Kidney (tissue), 14 donors: Measurements from ENCODE around the gene BIVM. TPM values are rescaled to one million over a fixed set of nuclear protein-coding genes. Genes with fewer than 3 reads are reported as not detected.

Source experiments
- DNase-seq, 5 donors: peaks; one replicate each; pipeline ENCODE4 v3.0.0-alpha.2; 2013 to 2020
- FAIRE-seq: peaks from 2 replicates; lab custom pipeline; 2012; peaks lifted over from hg19 to GRCh38; lab: Jason Lieb, UNC
- H3K27ac ChIP-seq, 2 donors: one replicate each; pipeline ENCODE4 v1.7.0; 2013; ENCODE audit warnings: low read depth in 2 of 2, low read length in 2 of 2, inconsistent platforms in 1 of 2
- H3K27me3 ChIP-seq: one replicate; pipeline ENCODE4 v1.7.1; 2013; ENCODE audit warnings: low read length, inconsistent platforms; ENCODE audit not compliant: control insufficient read depth, insufficient read depth
- H3K36me3 ChIP-seq, 3 donors: one replicate each; pipeline versions ENCODE4 v1.7.0 to v1.7.1; 2013; ENCODE audit warnings: low read length in 3 of 3, control low read depth in 1 of 3, inconsistent platforms in 1 of 3; ENCODE audit not compliant: insufficient read depth in 3 of 3, control insufficient read depth in 2 of 3
- H3K4me1 ChIP-seq, 3 donors: one replicate each; pipeline versions ENCODE4 v1.7.0 to v1.7.1; 2013; ENCODE audit warnings: low read length in 3 of 3, inconsistent platforms in 1 of 3, low read depth in 1 of 3; ENCODE audit not compliant: control insufficient read depth in 2 of 3, insufficient read depth in 2 of 3
- H3K4me3 ChIP-seq, 3 donors: one replicate each; pipeline versions ENCODE4 v1.7.0 to v1.8.1; 2013; ENCODE audit warnings: low read length in 3 of 3, control low read depth in 1 of 3, inconsistent platforms in 1 of 3
- H3K9ac ChIP-seq, 3 donors: one replicate each; pipeline versions ENCODE4 v1.7.0 to v1.7.1; 2013; ENCODE audit warnings: low read length in 3 of 3, control low read depth in 1 of 3, inconsistent platforms in 1 of 3
- H3K9me3 ChIP-seq, 3 donors: one replicate each; pipeline versions ENCODE4 v1.7.0 to v1.7.1; 2013; ENCODE audit warnings: low read length in 3 of 3, control low read depth in 1 of 3, inconsistent platforms in 1 of 3; ENCODE audit not compliant: control insufficient read depth in 2 of 3, insufficient read depth in 1 of 3
- intact Hi-C: fragments of 100-400 bp; cut with DNase I; formaldehyde crosslinking; loops from one replicate; pipeline ENCODE4 v1.11.1; 2022
- polyA plus RNA-seq: library from polyadenylated mRNA; stranded (reverse); fragments of 350-450 nt; fragmentation: Illumina TruSeq; extraction: RNeasy Lipid Tissue Mini Kit (QIAGEN cat#74804); gene quantifications from one replicate; pipeline ENCODE4 v1.2.3, GENCODE V29; 2014; ENCODE audit warnings: low read depth, low replicate concordance; ENCODE audit not compliant: insufficient read depth
- total RNA-seq: library from RNA; stranded (reverse); fragmentation: NEBNext Ultra II Directional; extraction: Animal tissue kit (Norgen Biotek cat#: 25700); gene quantifications from one replicate; pipeline ENCODE4 v1.2.1, GENCODE V29; 2021
- TF ChIP-seq, protein P1 (sequence below): IDR thresholded peaks from 3 replicates; pipeline ENCODE4 v1.5.1; 2012; ENCODE audit warnings: mild to moderate bottlenecking, moderate library complexity, borderline replicate concordance; ENCODE audit not compliant: insufficient read depth; ENCODE audit errors: extremely low read depth
- donor health status: control.
- donor health status: control.
- donor health status: control.
- donor health status: control.
- donor health status: control.
- donor health status: DM: yes; HTN: yes; CAD: no.
- donor health status: Normal renal cell carcinoma (clear cell type).

Gene BIVM
- total and polyA plus RNA-seq, 2 donors from 2014 or later = 22.1 to 36.6 TPM

DNA sequence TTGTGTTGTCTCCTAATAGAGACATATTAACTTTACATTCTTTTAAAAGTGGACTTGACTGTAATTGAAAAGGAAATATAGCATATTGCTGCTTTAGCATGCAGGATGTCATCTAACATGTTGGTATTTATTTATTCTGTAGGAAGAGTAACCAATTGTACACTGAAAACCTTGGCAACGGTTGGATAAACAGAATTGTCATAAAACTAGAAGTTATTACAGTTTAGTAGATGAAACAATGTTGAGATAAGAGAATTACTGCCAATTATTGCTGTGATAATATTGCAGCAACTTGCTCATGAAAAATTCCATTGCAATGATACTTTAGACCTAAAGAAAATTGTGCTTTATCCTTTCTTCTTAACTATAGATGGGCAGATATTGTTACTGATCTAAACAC lies 39.4 kb downstream of the BIVM start:
- TF ChIP-seq, protein P1, sequence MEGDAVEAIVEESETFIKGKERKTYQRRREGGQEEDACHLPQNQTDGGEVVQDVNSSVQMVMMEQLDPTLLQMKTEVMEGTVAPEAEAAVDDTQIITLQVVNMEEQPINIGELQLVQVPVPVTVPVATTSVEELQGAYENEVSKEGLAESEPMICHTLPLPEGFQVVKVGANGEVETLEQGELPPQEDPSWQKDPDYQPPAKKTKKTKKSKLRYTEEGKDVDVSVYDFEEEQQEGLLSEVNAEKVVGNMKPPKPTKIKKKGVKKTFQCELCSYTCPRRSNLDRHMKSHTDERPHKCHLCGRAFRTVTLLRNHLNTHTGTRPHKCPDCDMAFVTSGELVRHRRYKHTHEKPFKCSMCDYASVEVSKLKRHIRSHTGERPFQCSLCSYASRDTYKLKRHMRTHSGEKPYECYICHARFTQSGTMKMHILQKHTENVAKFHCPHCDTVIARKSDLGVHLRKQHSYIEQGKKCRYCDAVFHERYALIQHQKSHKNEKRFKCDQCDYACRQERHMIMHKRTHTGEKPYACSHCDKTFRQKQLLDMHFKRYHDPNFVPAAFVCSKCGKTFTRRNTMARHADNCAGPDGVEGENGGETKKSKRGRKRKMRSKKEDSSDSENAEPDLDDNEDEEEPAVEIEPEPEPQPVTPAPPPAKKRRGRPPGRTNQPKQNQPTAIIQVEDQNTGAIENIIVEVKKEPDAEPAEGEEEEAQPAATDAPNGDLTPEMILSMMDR = no peak
- FAIRE-seq (no peak), DNase-seq (no peak)
- H3K4me1 ChIP-seq = no peaks in the 10 kb centered on the region
- peaks cover 3 to 13% (median 7%) of the 10 kb centered on the region in 3 donors for H3K36me3 ChIP-seq
- no peak overlapping the region for H3K4me3 ChIP-seq
- H3K9ac ChIP-seq = no peak overlapping the region
- intact Hi-C loops = no loop called here
- no peak overlapping the region for H3K27ac ChIP-seq
- H3K27me3 ChIP-seq = no peaks in the 10 kb centered on the region
- H3K9me3 ChIP-seq = no peaks in the 10 kb centered on the region

DNA sequence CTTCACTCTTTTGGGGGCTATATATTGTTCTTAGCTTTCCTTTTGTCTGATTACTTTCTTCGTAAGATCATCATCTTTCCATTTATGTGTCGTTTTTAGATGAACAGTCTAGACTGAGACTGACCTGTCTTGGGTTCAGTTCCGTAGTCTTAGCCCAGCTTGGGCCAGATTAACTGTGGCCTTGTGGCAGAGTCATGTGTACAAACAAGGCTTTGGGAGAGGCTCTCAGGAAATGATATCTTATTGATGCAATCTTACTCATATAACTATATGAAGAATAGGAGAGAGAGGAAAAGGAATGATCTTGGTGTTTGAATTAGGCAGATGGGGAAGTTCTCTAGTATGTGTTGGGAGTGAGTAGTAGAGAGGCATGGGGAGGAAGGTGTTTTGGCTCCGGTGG lies 40.1 kb downstream of the BIVM start:
- no peaks in the 10 kb centered on the region for H3K27me3 ChIP-seq
- no peak for DNase-seq
- H3K9ac ChIP-seq = no peak overlapping the region
- FAIRE-seq = no peak
- TF ChIP-seq, protein P1 = no peak
- no peak overlapping the region for H3K4me3 ChIP-seq
- no peak overlapping the region for H3K27ac ChIP-seq
- H3K4me1 ChIP-seq = no peaks in the 10 kb centered on the region
- H3K9me3 ChIP-seq = no peaks in the 10 kb centered on the region
- H3K36me3 ChIP-seq = peaks cover 3 to 13% (median 5%) of the 10 kb centered on the region in 3 donors
- intact Hi-C loops = no loop called here

DNA sequence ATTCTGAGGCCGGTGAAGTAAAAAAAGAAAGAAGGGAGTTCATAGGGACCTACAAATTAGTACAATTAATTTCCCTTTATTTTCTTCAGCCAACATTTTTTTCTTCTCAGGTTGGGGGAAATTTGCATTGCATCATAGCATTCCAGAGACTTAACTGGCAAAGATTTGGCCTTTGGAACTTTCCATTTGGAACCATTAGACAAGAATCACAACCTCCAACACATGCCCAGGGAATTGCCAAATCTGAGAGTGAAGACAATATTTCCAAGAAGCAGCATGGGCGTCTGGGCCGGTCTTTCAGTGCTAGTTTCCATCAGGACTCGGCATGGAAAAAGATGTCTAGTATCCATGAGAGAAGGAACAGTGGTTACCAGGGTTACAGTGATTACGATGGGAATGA lies 40.5 kb downstream of the BIVM start:
- Histone ChIP-seq H3K27ac (no peak overlapping the region), H3K9ac (no peak overlapping the region), H3K4me1 (no peaks in the 10 kb centered on the region), H3K27me3 (no peaks in the 10 kb centered on the region), H3K4me3 (no peak overlapping the region), H3K36me3 (peaks cover 3 to 13% (median 4%) of the 10 kb centered on the region in 3 donors), H3K9me3 (no peaks in the 10 kb centered on the region)
- FAIRE-seq (no peak), DNase-seq (no peak)
- TF ChIP-seq, protein P1 = no peak
- intact Hi-C loops = no loop called here

DNA sequence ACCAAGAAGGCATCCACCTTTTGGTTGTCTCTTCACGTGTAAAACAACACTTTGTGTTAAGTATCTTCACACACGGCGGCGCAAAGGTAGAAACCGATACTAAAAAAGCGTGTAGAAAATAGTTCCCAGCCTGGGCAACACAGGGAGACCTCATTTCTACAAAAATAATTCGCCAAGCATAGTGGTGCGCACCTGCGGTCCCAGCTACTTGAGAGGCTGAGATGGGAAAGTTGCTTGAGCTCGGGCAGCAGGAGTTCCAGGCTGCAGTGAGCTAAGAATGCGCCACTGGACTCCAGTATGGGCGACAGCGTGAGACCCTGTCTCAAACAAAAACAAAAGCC lies 46.3 kb downstream of the BIVM start:
- intact Hi-C loops = no loop called here
- no peak for DNase-seq
- Histone ChIP-seq H3K9me3 (no peaks in the 10 kb centered on the region), H3K4me3 (peak overlapping the region; percentile 95 to 100 (median 99)), H3K9ac (peak overlapping the region; percentile 31 to 100 (median 96)), H3K4me1 (peaks cover 0 to 7% (median 5%) of the 10 kb centered on the region in 3 donors), H3K36me3 (no peaks in the 10 kb centered on the region), H3K27me3 (no peaks in the 10 kb centered on the region), H3K27ac (peak overlapping the region; percentile 91 to 98)
- TF ChIP-seq, protein P1 = no peak
- FAIRE-seq = no peak
